Gastrocnemius medialis (tissue), 4 donors: ENCODE results near the gene IL1R1.

Experiments used
- CTCF ChIP-seq, 5 experiments: fragments of 450-650 bp in 3 of 5; fragments of 200-600 bp in 2 of 5; sonication (generic) in 2 of 5; IDR thresholded peaks in 4 of 5; conservative IDR thresholded peaks in 1 of 5; 1 replicate in 4 of 5; 2 replicates in 1 of 5; pipeline ENCODE4 v1.5.1; 2016 to 2019; ENCODE audit warnings: antibody characterized with exemption in 5 of 5, mild to moderate bottlenecking in 3 of 5, moderate library complexity in 3 of 5
- POLR2A ChIP-seq, 2 donors: fragments of 450-650 bp; IDR thresholded peaks; one replicate each; pipeline ENCODE4 v1.6.1; 2017; ENCODE audit warnings: antibody characterized with exemption in 2 of 2, mild to moderate bottlenecking in 2 of 2, moderate library complexity in 2 of 2

- TF ChIP-seq POLR2A (IDR thresholded peaks at IDR 0.05) (no peak), CTCF (IDR thresholded peaks at IDR 0.05 in 4 of 5, conservative IDR thresholded peaks at IDR 0.05 in 1 of 5) (no peak)
Measured at GRCh38 chr2:102191501-102191900, 49.0 kb downstream of the IL1R1 start.
